ENCODE measurements around the gene PKD2.
A peak's percentile ranks its signal among the peaks of the same experiment; 100 is the strongest.

Gene PKD2

GRCh38 chr4:88043586-88044340 lies 36.3 kb downstream of the PKD2 start:
- POLR2A ChIA-PET = no interaction called here
- DNase-seq (ENCODE audit: low read depth, low spot score) = no peak
- no peak overlapping the region for H3K4me3 ChIP-seq (ENCODE audit: low read depth, low read length)
- no peak for TF ChIP-seq CTCF (IDR thresholded peaks at IDR 0.05; ENCODE audit: insufficient read depth, low read length, missing control alignments)
- CTCF ChIA-PET = interaction anchor here (2.3 kb wide), 1 partner anchor 168 kb away, joined by 14 read pairs; no protein-coding TSS in a partner anchor

- TF ChIP-seq CTCF (IDR thresholded peaks at IDR 0.05; ENCODE audit: insufficient read depth, low read length, missing control alignments) = no peak
- no peak for DNase-seq (ENCODE audit: low read depth, low spot score)
- no peak overlapping the region for H3K4me3 ChIP-seq (ENCODE audit: low read depth, low read length)
- CTCF ChIA-PET = interaction anchor here (1.1 to 4.8 kb wide), 2 partner anchors 13 to 167 kb away, joined by 3 to 23 read pairs; no protein-coding TSS in a partner anchor
- POLR2A ChIA-PET = no interaction called here
Observed at GRCh38 chr4:88045021-88045420, 37.6 kb downstream of the PKD2 start.

GRCh38 chr4:88054229-88054628 lies 46.8 kb downstream of the PKD2 start:
- ChIA-PET POLR2A (no interaction called here), CTCF (interaction anchor here (1.1 to 15.1 kb wide), 5 partner anchors 10 to 202 kb away, joined by 3 to 197 read pairs (median 6); no protein-coding TSS in a partner anchor)
- TF ChIP-seq CTCF (IDR thresholded peaks at IDR 0.05; ENCODE audit: insufficient read depth, low read length, missing control alignments) = no peak
- no peak for DNase-seq (ENCODE audit: low read depth, low spot score)
- H3K4me3 ChIP-seq (ENCODE audit: low read depth, low read length) = no peak overlapping the region

- no peak for DNase-seq (ENCODE audit: low read depth, low spot score)
- ChIA-PET POLR2A (no interaction called here), CTCF (interaction anchor here (0.8 to 15.1 kb wide), 6 partner anchors 9 to 203 kb away, joined by 3 to 197 read pairs (median 4); no protein-coding TSS in a partner anchor)
- peak; percentile 59 for TF ChIP-seq CTCF (IDR thresholded peaks at IDR 0.05; ENCODE audit: insufficient read depth, low read length, missing control alignments)
- H3K4me3 ChIP-seq (ENCODE audit: low read depth, low read length) = no peak overlapping the region
Observed at GRCh38 chr4:88054901-88055300, 47.5 kb downstream of the PKD2 start.

GRCh38 chr4:88058295-88058694 lies 50.9 kb downstream of the PKD2 start:
- no peak overlapping the region for H3K4me3 ChIP-seq (ENCODE audit: low read depth, low read length)
- DNase-seq (ENCODE audit: low read depth, low spot score) = no peak
- CTCF ChIA-PET = interaction anchor here (1.3 to 15.1 kb wide), 4 partner anchors 16 to 206 kb away, joined by 3 to 197 read pairs (median 6); no protein-coding TSS in a partner anchor
- POLR2A ChIA-PET = no interaction called here
- TF ChIP-seq CTCF (IDR thresholded peaks at IDR 0.05; ENCODE audit: insufficient read depth, low read length, missing control alignments) = no peak

- CTCF ChIA-PET = interaction anchor here (1.0 to 15.1 kb wide), 2 partner anchors 27 to 151 kb away, joined by 3 to 197 read pairs; no protein-coding TSS in a partner anchor
- POLR2A ChIA-PET = no interaction called here
- H3K4me3 ChIP-seq (ENCODE audit: low read depth, low read length) = no peak overlapping the region
- no peak for DNase-seq (ENCODE audit: low read depth, low spot score)
- no peak for TF ChIP-seq CTCF (IDR thresholded peaks at IDR 0.05; ENCODE audit: insufficient read depth, low read length, missing control alignments)
Observed at GRCh38 chr4:88059766-88060165, 52.3 kb downstream of the PKD2 start.

Measured in AG04449 (cell line).